ENCODE results near the gene TCEA2. TPM values are rescaled to one million over a fixed set of nuclear protein-coding genes. Genes with fewer than 3 reads are reported as not detected.

TCEA2 gene
- total RNA-seq, 2 donors from 2014 or later: 7.9 to 9.9 TPM

DNA sequence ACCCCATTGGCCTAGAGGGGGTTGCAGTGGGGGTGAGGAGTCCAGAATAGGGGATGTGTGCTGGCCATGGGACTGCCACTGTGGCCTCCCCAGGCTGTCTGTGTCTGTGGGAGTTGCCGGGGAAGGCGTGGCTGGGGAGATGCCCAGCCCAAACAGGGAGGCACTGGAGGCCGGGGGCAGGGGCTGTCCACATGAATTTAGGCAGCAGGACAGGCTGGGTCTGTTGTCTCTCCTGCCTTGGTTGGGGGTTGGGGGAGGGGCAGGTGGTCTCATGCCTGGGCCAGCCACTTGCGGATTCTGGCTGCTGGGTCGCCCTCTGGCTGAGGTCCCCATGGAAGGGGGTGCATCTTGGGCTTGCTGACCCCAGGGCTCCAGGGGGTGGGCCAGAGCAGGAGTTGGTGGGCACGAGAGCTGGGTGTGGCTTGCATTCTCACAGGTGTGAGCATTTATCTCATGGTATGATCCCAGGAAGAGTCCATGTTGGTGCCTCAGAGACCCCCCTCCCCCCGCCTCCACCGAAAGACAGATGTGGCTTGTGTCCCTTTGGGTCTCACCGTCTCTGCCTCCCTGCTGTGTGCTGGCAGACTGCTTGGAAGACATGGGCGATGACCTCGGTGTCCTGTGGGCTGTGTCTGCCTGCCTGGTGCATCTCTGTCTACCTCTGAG lies 17.5 kb upstream of the TCEA2 start:
- no peak for ATAC-seq
- intact Hi-C loops (cut with DNase I, micrococcal nuclease): no loop called here

DNA sequence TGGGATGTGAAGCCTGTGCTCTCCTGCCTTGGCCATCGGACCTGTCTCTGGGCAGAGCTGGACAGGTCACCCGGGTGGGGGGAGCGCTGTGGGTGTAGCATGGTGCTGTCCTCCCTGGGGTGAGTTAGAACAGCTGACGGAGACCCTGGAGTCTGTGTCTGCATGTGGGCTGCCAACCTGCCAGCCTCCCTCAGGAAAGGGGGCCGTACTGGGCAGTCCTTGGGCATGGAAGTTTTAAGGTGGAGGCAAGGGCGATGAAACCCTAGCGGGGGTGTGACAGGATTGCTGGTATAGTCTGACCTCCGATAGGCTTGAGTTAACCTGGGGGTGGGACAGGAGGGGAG lies 16.0 kb upstream of the TCEA2 start:
- intact Hi-C loops (cut with DNase I, micrococcal nuclease): no loop called here
- no peak for ATAC-seq

More for the DNA sequence above, 17.5 kb upstream of the TCEA2 start:
- DNase-seq: no peak

DNA sequence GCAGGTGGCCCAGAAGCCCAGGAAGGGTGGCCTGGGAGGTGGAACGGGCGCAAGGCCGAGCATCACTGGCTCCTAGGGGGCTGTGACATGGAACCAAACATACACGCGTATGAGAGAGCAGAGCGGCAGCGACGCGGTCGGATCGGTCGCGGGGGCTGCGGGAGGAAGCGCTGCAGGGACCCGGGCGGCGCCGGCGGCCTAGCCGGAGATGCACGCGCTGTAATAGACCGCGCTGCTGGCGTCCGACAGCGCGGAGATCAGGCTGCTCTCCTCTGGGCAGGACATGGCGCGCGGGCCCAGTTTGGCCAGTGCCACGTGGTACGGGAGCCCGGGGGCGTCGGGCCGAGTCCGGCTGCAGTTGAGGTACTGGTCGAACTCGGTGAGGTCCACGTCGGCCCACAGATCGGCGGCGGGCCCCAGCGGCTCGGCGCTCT lies 15.0 kb upstream of the TCEA2 start:
- no peak for DNase-seq
- intact Hi-C loops (cut with DNase I, micrococcal nuclease): no loop called here
- ATAC-seq: no peak

More for the DNA sequence above, 16.0 kb upstream of the TCEA2 start:
- DNase-seq: no peak

DNA sequence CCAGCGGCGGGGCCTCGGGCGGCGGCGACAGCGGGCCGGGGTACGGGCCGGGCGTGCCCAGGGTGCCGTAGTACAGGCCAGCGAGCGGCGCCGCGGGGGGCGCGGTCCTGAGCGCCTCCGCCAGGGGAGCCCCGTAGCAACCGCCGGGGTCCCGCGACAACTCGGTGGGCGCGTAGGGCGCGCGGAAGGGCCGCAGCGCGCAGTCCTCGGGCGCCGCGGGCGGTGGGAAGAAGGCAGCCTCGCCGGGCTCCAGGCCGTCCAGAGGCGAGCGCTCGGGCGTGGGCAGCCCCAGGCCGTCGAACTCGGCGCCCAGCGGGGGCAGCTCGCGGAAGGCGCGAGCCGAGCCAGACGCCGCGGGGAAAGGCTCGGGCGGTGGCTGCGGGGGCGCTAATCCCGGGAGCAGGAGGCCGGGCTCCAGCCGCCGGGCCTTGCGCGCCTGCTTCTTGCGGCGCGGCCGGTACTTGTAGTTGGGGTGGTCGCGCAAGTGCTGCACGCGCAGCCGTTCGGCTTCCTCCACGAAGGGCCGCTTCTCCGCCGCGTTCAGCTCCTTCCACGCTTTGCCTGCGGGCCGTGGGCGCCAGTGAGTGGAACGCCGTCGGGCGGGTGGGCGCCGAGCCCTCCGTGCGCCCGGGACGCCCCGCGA lies 14.5 kb upstream of the TCEA2 start:
- intact Hi-C loops (cut with DNase I, micrococcal nuclease): no loop called here
- no peak for DNase-seq
- no peak for ATAC-seq

DNA sequence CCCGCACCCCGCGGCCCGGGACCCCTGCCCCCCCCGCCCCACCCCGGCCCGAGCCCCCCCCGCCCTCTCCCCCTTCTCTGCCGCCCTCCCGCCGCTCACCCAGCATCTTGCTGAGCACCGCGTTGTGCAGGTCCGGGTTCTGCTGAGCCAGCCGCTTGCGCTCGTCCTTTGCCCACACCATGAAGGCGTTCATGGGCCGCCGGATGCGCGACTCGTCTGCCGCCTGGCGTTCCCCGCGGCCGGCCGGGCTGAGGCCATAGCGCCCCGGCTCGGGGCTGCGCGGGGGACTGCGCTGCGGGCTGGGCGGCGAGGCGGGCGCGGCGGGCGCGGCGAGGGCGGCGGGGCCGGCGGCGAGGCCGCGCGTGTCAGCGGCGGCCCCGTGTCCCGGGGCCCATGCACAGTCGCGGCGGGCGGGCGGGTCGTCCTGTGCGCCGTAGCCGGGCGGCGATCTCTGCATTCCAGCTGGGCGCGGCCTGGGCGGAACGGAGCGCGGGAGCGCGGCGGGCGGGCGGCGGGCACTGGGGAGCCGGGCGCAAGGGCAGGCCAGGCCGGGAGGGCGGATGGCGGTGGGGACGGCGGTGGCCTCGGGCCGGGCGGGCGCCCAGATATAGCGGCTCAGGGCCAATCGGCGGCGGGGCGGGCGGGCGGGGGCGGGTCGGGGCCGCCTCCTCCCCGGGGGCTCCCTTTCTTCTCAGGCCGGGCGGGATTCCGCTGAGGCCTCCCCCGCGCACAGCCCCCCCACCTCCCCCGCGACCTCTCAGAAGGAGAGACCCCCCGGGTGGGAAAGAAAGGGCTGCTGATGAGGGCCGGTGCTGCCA lies 13.7 kb upstream of the TCEA2 start, which contains the start of gene SOX18:
SOX18 (minus strand) TSS at position 580 of the 818 bp plus-strand sequence; CDS start at position 457, 123 bp downstream.
- ATAC-seq: peak; percentile 34
- intact Hi-C loops (cut with DNase I, micrococcal nuclease): no loop called here
- DNase-seq: no peak

DNA sequence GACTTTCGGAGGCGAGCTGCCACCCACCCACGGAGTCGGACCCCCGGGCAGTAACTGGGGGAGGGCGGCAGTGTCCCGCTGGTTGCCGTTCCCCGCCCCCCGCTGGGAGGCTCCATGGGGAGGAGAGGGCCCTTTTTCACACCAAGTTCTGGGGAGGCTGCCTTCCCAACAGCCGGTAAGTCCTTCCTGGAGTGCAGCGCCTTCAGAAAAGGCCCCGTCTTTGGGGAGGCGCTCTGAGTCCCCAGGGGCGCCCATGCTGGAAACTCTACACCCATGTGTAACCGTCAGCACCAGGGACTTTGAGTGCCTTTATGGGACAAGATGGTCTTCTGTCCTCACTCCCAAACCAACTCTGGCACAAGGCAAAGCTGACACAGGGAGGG lies 13.1 kb upstream of the TCEA2 start:
- no peak for ATAC-seq
- DNase-seq: no peak
- intact Hi-C loops (cut with DNase I, micrococcal nuclease): no loop called here

DNA sequence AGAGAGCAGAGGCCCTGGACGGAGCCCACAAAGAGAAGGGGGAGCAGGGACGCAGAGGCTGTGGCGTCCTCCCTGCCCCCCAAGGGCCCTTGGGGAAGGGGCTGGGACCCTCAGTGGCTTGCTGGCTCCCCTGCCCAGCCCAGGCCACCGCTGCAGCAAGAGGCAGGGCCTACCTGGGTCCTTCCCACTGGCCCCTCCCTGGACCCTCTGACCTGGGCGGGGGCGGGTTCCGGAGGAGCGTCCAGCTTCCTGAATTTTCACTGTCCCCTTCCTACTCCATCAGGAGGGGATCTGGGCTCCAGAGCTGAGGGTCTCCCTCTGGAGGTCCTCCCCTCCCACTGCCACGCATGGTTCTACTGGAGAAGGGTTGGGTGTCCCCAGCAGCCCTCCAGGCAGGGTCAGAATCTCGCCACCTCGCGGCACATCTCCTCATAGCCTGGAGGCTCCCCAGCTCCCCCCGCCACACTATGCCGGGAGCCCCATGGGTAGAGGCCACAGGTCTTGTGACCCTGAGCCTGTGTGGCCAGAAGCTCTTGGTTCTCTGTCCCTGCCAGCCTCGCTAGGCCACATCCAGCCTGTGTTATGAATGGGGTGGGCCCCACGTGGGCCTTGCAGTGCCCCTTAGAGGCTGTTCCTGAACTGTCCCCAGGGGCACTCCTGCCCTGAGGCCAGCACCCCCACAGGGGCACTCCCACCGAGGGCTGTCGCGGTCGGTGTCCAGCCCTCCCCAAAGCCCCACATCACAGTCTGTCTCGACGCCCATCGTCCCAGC lies 12.6 kb upstream of the TCEA2 start:
- intact Hi-C loops (cut with DNase I, micrococcal nuclease): no loop called here
- ATAC-seq: no peak
- no peak for DNase-seq

DNA sequence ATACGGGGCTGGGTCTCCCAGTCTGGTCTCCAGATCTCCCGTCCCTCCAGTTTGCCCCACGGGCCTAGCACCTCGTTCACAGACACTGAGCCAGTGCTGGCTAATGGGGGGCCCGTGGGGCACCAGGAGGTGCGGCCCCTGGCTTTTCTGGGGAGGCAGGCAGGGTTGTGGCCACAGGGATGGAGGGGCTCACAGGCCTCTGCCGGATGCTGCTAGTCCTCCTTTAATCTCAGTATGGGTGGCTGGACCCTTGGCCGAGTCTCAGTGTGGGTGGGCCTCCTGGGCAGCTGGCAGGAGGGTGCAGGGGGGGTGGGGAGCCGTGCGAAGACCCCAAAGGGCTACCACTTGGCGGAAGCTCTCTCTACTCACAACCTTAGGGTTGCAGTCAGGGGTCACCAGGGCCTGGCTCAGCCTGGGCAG lies 12.0 kb upstream of the TCEA2 start:
- DNase-seq: no peak
- ATAC-seq: no peak
- intact Hi-C loops (cut with DNase I, micrococcal nuclease): no loop called here

DNA sequence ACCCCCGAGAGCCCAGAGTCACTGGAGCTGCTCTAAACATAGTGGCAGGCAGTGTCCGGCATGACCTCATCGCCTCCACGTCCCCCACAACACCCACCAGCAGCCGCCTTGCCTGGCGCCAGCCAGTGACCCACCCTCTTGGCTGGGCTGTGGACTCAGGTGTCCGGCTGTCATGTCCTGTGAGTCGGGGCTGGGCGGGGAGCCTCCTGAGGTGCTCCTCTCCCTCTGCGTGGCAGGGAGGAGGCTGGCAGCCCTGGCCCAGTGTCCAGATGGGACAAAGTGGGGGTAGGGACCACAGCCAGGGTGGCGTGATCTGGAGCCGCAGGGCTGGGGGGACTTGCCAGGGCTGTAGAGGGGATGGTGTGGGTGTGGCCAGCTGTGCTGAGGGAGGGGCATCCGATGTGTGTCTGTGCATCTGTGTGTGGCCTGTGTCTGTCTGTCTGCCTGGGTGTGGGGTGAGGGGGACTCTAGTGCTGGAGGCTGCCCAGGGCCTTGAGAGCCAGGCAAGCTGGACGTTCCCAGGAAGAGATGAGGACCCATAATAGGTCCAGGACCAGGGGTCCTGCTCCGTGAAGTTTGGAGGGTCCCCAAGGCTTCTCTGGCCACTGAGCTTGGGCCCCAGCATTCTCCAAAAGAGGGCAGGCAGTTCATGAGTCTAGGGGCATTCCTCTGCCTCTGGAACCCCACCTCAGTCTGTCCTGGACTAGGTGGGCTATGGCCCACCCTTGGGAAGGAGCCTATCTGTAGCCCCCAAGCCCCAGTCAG lies 11.3 kb upstream of the TCEA2 start:
- ATAC-seq (no peak), DNase-seq (no peak)
- intact Hi-C loops (cut with DNase I, micrococcal nuclease): no loop called here

DNA sequence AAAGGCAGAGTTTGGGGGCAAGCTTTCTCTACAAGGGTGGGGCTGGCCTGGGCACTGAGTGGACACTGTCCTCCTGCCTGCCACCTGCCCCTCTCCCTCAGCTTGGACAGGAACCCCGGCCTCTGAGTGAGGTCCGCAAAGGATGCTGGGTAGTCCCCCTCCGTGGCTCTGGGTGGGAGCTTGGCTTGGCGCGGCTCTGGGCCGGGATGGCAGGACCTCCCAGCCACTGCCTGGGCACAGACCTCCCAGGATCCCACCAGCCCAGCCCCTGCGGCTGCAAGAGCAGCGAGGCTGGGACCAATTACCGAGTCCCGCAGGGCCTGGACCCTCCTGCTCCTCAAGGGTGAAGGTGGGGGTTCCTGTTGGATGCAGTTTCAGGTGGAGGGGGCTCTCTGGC lies 10.7 kb upstream of the TCEA2 start:
- intact Hi-C loops (cut with DNase I, micrococcal nuclease): no loop called here
- no peak for DNase-seq
- ATAC-seq: no peak

DNA sequence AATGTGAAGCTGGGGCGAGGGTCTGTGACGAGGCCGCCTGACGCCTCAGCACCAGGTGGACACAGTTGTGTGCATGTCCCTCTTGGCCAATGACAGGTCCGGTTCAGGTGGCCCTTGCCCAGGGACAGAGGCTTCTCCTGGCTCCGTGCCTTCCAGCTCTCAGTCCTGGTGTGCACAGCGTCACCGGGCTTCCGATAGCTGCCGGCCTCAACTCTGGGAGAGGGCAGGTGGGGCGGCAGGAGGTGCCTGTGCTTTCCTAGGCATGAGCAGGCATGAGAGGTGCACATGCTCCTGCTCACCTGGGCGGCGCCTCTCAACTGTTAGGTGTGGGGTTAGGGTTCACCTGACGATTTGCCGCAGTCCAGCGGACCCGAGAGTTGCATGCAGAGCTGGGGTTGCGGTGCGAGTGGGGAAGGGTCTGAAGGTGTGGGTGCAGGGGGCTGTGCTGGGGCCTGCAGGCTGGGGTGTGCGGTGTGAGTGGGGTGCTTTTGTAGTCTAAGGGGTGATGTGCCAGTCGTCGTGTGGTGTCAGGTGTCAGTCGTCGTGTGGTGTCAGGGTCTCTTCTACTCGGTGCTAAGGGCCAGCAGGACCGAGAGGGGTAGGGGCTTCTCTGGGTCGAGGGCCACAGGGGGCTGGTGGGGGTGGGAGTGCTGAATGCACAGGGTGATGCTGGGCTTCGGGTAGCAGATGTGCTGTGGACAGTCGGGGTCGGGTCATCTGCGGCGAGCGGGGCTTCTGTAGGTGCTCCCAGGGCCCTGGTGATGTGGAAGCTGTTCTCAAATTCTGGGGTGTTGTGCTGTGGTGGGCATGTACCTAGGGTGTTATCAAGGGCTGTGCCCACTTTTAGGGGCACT lies 9.8 kb upstream of the TCEA2 start:
- DNase-seq (no peak), ATAC-seq (no peak)
- intact Hi-C loops (cut with DNase I, micrococcal nuclease): no loop called here

DNA sequence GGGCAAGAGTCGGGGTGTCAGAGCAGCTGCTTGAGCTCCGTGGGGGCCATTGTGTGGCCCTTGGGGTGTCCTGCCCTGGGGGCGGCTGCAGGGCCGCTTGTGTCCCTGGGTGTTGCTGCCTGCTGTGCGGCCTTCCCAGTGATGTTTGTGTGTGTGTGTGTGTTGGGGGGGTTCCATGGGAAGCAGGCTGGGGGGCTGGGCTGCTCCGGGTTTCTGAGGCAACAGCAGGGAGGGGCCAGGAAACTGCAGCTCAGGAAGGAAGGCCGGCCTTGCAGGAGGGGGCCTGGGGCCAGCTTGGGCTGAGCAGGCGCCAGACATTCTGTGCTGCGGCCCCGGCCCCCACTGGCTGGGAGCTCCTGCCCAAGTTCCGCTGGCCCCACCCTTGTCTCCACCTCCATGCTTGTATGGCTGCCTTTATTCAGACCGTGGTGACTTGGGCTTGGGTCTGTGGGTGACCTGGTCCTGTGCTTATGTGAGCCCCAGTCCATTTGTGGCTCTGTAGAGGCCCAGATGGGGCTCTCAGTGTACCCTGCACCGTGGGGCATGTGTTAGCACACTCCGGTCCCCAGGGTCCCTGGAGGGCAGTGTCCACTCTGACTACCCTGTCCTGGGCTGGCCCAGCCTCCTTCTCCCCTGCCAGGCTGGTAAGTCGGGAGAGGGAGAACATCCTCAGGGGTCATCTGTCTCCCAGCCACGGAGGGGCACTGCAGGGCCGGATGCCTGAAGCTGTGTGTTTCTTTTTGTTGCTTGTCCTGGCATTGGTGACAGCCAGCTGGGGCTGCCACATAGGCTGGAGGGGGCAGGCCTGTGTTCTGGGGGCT lies 8.9 kb upstream of the TCEA2 start:
- DNase-seq (no peak), ATAC-seq (no peak)
- intact Hi-C loops (cut with DNase I, micrococcal nuclease): no loop called here

DNA sequence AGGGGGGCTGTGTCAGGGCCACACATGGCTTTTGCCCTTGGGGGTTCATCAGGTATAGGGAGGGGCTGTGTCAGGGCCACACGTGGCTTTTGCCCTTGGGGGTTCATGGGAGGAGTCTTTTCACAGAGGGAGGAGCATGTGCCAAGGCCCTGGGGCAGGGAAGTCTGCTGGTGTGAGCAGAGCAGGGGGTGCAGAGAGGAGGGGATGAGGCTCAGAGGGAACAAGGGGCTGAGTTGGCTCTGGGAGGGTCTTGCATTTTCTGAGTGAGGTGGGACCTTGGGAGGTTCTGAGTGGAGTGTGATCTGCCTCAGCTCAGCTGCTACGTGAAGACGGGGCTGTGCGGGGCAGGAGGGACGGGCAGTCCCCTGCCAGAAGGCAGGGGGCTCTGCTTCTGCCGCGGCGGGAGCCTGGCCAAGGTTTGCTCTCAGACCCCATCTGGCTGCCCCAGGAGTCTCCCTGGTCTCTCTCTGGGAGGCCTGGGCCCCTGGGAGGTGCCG lies 7.6 kb upstream of the TCEA2 start:
- no peak for DNase-seq
- intact Hi-C loops (cut with DNase I, micrococcal nuclease): loop anchor here in 1 of 2 donors (5.0 kb wide), 1 partner anchor 63 kb away; no protein-coding TSS in a partner anchor
- ATAC-seq: no peak

DNA sequence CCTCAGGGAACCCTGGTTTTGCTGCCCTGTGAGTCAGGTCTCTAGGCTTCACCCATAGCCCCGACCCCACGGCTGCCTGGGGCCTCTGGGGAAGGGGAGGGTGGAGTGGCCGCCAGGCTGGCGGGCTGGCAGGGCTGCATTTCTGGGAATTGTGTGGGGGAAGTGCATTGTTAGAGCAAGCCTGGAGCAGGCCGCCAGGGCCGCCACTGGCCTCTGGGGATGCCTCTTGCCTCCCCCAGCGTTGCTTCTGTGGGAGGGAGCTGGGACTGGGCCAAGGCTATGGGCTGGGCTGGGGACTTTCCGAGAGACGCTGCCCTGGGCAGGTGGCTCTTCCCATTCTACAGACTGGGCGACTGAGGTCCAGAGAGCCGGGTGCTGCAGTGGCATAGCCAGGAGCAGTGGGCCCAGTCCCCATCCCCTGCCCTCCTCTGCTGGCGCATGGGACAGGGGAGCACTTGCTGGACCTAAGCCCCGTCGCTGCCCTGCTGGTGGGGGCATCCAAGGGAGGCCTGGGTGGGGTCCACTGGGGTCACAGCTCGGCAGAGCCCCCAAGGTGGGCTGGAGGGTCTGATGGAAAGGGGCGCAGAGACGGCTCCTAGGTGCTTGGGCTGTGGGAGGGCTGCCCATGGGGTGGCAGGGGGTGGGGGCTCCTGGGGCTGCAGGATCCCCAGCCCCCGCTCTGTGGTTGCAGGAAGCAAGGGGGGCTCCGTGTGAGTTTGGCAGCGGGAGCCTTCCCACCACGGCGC lies 6.9 kb upstream of the TCEA2 start:
- no peak for ATAC-seq
- DNase-seq: no peak
- intact Hi-C loops (cut with DNase I, micrococcal nuclease): loop anchor here in 1 of 2 donors (5.0 kb wide), 1 partner anchor 64 kb away; no protein-coding TSS in a partner anchor

DNA sequence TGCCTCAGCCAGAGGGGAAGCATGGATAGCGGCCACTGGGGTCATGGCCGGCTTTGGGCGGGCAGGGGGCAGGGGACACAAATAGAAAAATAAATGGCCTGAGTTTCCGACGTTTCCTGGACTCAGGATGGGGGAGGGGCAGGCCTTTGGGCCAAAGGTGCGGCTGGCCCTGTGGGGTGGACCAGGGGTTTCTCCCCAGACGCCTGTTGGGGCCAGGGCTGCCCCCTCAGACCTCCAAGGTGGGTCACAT lies 6.4 kb upstream of the TCEA2 start:
- DNase-seq (no peak), ATAC-seq (no peak)
- intact Hi-C loops (cut with DNase I, micrococcal nuclease): loop anchor here in 1 of 2 donors (5.0 kb wide), 1 partner anchor 64 kb away; no protein-coding TSS in a partner anchor
